Measurements from ENCODE around the gene GRAMD4.

The GRAMD4 gene

GRCh38 chr22:46671824-46672432 lies 51.7 kb downstream of the GRAMD4 start:
- DNase-seq (ENCODE audit: low read depth): no peak

GRCh38 chr22:46672731-46673130 lies 52.5 kb downstream of the GRAMD4 start:
- no peak for DNase-seq (ENCODE audit: low read depth)

- DNase-seq (ENCODE audit: low read depth): peak; percentile 7
Measured at GRCh38 chr22:46673205-46673604, 53.0 kb downstream of the GRAMD4 start.

GRCh38 chr22:46673662-46674236 lies 53.6 kb downstream of the GRAMD4 start:
- DNase-seq (ENCODE audit: low read depth): no peak

- DNase-seq (ENCODE audit: low read depth): no peak
Measured at GRCh38 chr22:46674367-46674781, 54.2 kb downstream of the GRAMD4 start.

GRCh38 chr22:46674906-46675305 lies 54.7 kb downstream of the GRAMD4 start:
- DNase-seq (ENCODE audit: low read depth): no peak

GRCh38 chr22:46675479-46675878 lies 55.3 kb downstream of the GRAMD4 start:
- no peak for DNase-seq (ENCODE audit: low read depth)

- no peak for DNase-seq (ENCODE audit: low read depth)
Measured at GRCh38 chr22:46675938-46676337, 55.8 kb downstream of the GRAMD4 start.

GRCh38 chr22:46676479-46676878 lies 56.3 kb downstream of the GRAMD4 start:
- DNase-seq (ENCODE audit: low read depth): no peak

- DNase-seq (ENCODE audit: low read depth): no peak
Measured at GRCh38 chr22:46676881-46677280, 56.7 kb downstream of the GRAMD4 start.

GRCh38 chr22:46677323-46678002 lies 57.3 kb downstream of the GRAMD4 start:
- no peak for DNase-seq (ENCODE audit: low read depth)

- DNase-seq (ENCODE audit: low read depth): no peak
Measured at GRCh38 chr22:46678003-46678657, 57.9 kb downstream of the GRAMD4 start.

- DNase-seq (ENCODE audit: low read depth): no peak
Measured at GRCh38 chr22:46678785-46679700, 58.9 kb downstream of the GRAMD4 start.

- no peak for DNase-seq (ENCODE audit: low read depth)
Measured at GRCh38 chr22:46679706-46680269, 59.6 kb downstream of the GRAMD4 start.

- peak; percentile 12 for DNase-seq (ENCODE audit: low read depth)
Measured at GRCh38 chr22:46681010-46681409, 60.8 kb downstream of the GRAMD4 start.

GRCh38 chr22:46682011-46682731 lies 62.0 kb downstream of the GRAMD4 start:
- DNase-seq (ENCODE audit: low read depth): no peak

GRCh38 chr22:46684706-46685105 lies 64.5 kb downstream of the GRAMD4 start:
- no peak for DNase-seq (ENCODE audit: low read depth)

GRCh38 chr22:46686221-46687047 lies 66.2 kb downstream of the GRAMD4 start:
- no peak for DNase-seq (ENCODE audit: low read depth)

GRCh38 chr22:46687048-46687444 lies 66.9 kb downstream of the GRAMD4 start:
- DNase-seq (ENCODE audit: low read depth): no peak

- DNase-seq (ENCODE audit: low read depth): no peak
Measured at GRCh38 chr22:46687460-46687859, 67.3 kb downstream of the GRAMD4 start.
